PC-3 (cell line): Measurements from ENCODE around the gene CEP128. TPM values are rescaled to one million over a fixed set of nuclear protein-coding genes. Genes with fewer than 3 reads are reported as not detected.

ENCODE experiments used
- ATAC-seq: fragments of 200-7000 bp; cut with Tn5 transposase; 2 replicates; pipeline ENCODE4 v1.9.1; 2020; ENCODE audit warnings: mild to moderate bottlenecking, moderate library complexity
- BruUV-seq: library from RNA; stranded (reverse); fragments of 400-500 nt; replicated peaks from 2 replicates; lab custom pipeline; 2021; lab: Mats Ljungman, UMichigan
- CTCF ChIA-PET: fragments of 300-600 bp; sonication (Branson Sonifier 250); formaldehyde crosslinking; loops from one replicate; lab custom pipeline; 2022; ENCODE audit warnings: antibody characterized with exemption; lab: Charles Lee
- POLR2A ChIA-PET: fragments of 300-600 bp; sonication (Branson Sonifier 250); formaldehyde crosslinking; loops from one replicate; lab custom pipeline; 2022; ENCODE audit warnings: antibody characterized with exemption; ENCODE audit not compliant: unreplicated experiment; lab: Charles Lee
- DNase-seq: peaks from one replicate; pipeline ENCODE4 v3.0.0-alpha.2; 2015
- H2AFZ ChIP-seq: fragments of 300-600 bp; sonication (generic); 2 replicates; pipeline ENCODE4 v1.6.0; 2016; ENCODE audit warnings: antibody characterized with exemption, low read length
- H3F3A ChIP-seq: fragments of 300-600 bp; sonication (generic); one replicate; pipeline ENCODE4 v1.6.0; 2017; ENCODE audit warnings: antibody characterized with exemption, low read length, control low read depth, mild to moderate bottlenecking; ENCODE audit not compliant: unreplicated experiment
- H3K27ac ChIP-seq: fragments of 300-600 bp; sonication (generic); 2 replicates; pipeline ENCODE4 v1.5.1; 2016; ENCODE audit warnings: mild to moderate bottlenecking, low read length
- H3K27me3 ChIP-seq: fragments of 300-600 bp; sonication (generic); 2 replicates; pipeline ENCODE4 v1.6.1; 2016; ENCODE audit warnings: low read length, mixed read lengths
- H3K36me3 ChIP-seq: fragments of 300-600 bp; sonication (generic); 2 replicates; pipeline ENCODE4 v1.6.1; 2016; ENCODE audit warnings: low read depth, mixed run types, low read length, mixed read lengths
- H3K4me1 ChIP-seq: fragments of 300-600 bp; sonication (generic); 2 replicates; pipeline ENCODE4 v1.5.1; 2016; ENCODE audit warnings: low read length; ENCODE audit not compliant: insufficient read depth
- H3K4me2 ChIP-seq: fragments of 300-600 bp; sonication (generic); 2 replicates; pipeline ENCODE4 v1.6.0; 2016; ENCODE audit warnings: low read length
- H3K4me3 ChIP-seq: fragments of 300-600 bp; sonication (generic); 2 replicates; pipeline ENCODE4 v1.5.1; 2016; ENCODE audit warnings: mild to moderate bottlenecking, low read length, mixed read lengths
- H3K79me2 ChIP-seq: fragments of 300-600 bp; sonication (generic); 2 replicates; pipeline ENCODE4 v1.6.1; 2017; ENCODE audit warnings: low read length, mixed read lengths
- H3K9ac ChIP-seq: fragments of 300-600 bp; sonication (generic); 2 replicates; pipeline ENCODE4 v1.6.0; 2016; ENCODE audit warnings: mild to moderate bottlenecking, low read length
- H3K9me2 ChIP-seq: fragments of 300-600 bp; sonication (generic); replicated peaks from 2 replicates; pipeline ENCODE4 v1.6.1; 2016; ENCODE audit warnings: mixed run types, low read length, mixed read lengths
- H3K9me3 ChIP-seq: fragments of 300-600 bp; sonication (generic); 2 replicates; pipeline ENCODE4 v1.6.1; 2016; ENCODE audit warnings: low read length, mixed read lengths
- H4K20me1 ChIP-seq: fragments of 300-600 bp; sonication (generic); 2 replicates; pipeline ENCODE4 v1.6.1; 2016; ENCODE audit warnings: low read length, mixed read lengths
- CTCF ChIP-seq: fragments of 300-600 bp; sonication (generic); conservative IDR thresholded peaks from 2 replicates; pipeline ENCODE4 v1.5.1; 2017; ENCODE audit warnings: antibody characterized with exemption, low read depth, mild to moderate bottlenecking, low read length
- EZH2 ChIP-seq: fragments of 300-600 bp; sonication (generic); IDR thresholded peaks from one replicate; pipeline ENCODE4 v1.6.1; 2017; ENCODE audit warnings: antibody characterized with exemption, mild to moderate bottlenecking, low read length; ENCODE audit not compliant: unreplicated experiment
- EZH2phosphoT487 ChIP-seq: fragments of 300-600 bp; sonication (generic); IDR thresholded peaks from 2 replicates; pipeline ENCODE4 v1.6.1; 2018; ENCODE audit warnings: mild to moderate bottlenecking, antibody characterized with exemption, low read length, borderline replicate concordance
- intact Hi-C: fragments of 100-400 bp; cut with micrococcal nuclease; formaldehyde crosslinking; loops from 2 replicates; pipeline ENCODE4 v1.9.0; 2023
- total RNA-seq: library from RNA; depleted of rRNA; stranded (reverse); fragments of >200 nt; gene quantifications from 2 replicates; pipeline ENCODE4 v1.2.3, GENCODE V29; 2014

CEP128 gene
- total RNA-seq, 1 experiment from 2014 or later = 11.6 TPM

GRCh38 chr14:80620434-80620833 is 321.1 kb downstream of the CEP128 start:
- Histone ChIP-seq H3K9me2 (no peaks in the 10 kb centered on the region), H3K36me3 (no peaks in the 10 kb centered on the region), H2AFZ (no peak overlapping the region), H3K9me3 (no peaks in the 10 kb centered on the region), H3K9ac (no peak overlapping the region), H3K4me3 (no peak overlapping the region), H3K4me1 (peaks cover 18% of the 10 kb centered on the region), H3K27me3 (no peaks in the 10 kb centered on the region), H3K4me2 (no peak overlapping the region), H3K27ac (no peak overlapping the region), H3F3A (no peaks in the 10 kb centered on the region), H3K79me2 (no peaks in the 10 kb centered on the region), H4K20me1 (no peaks in the 10 kb centered on the region)
- BruUV-seq = no TSS peak
- TF ChIP-seq CTCF (no peak), EZH2 (no peak), EZH2phosphoT487 (no peak)
- intact Hi-C loops = no loop called here
- ChIA-PET CTCF (no interaction called here), POLR2A (no interaction called here)
- no peak for DNase-seq
- ATAC-seq = no peak

GRCh38 chr14:80618751-80619329 is 322.7 kb downstream of the CEP128 start:
- ChIA-PET POLR2A (interaction anchor here (0.6 kb wide), 1 partner anchor 292 kb away, joined by 3 read pairs; no protein-coding TSS in a partner anchor), CTCF (no interaction called here)
- intact Hi-C loops = no loop called here
- no peak for DNase-seq
- peaks cover 30% of the 10 kb centered on the region for H3K4me1 ChIP-seq
- H4K20me1 ChIP-seq = no peaks in the 10 kb centered on the region
- no peaks in the 10 kb centered on the region for H3K36me3 ChIP-seq
- no TSS peak for BruUV-seq
- H3K9me3 ChIP-seq = no peaks in the 10 kb centered on the region
- H3K9ac ChIP-seq = no peak overlapping the region
- H2AFZ ChIP-seq = no peak overlapping the region
- no peak overlapping the region for H3K4me2 ChIP-seq
- no peak for ATAC-seq
- H3K4me3 ChIP-seq = no peak overlapping the region
- H3F3A ChIP-seq = no peaks in the 10 kb centered on the region
- H3K79me2 ChIP-seq = no peaks in the 10 kb centered on the region
- no peak overlapping the region for H3K27ac ChIP-seq
- TF ChIP-seq CTCF = no peak
- no peak for TF ChIP-seq EZH2
- no peak for TF ChIP-seq EZH2phosphoT487
- no peaks in the 10 kb centered on the region for H3K9me2 ChIP-seq
- H3K27me3 ChIP-seq = no peaks in the 10 kb centered on the region

GRCh38 chr14:80615831-80616230 is 325.7 kb downstream of the CEP128 start:
- H3K9me2 ChIP-seq = no peaks in the 10 kb centered on the region
- H3K9me3 ChIP-seq = no peaks in the 10 kb centered on the region
- DNase-seq (no peak), ATAC-seq (no peak)
- no peak overlapping the region for H3K4me2 ChIP-seq
- ChIA-PET CTCF (no interaction called here), POLR2A (no interaction called here)
- no peak overlapping the region for H2AFZ ChIP-seq
- BruUV-seq = no TSS peak
- H3K9ac ChIP-seq = no peak overlapping the region
- no peaks in the 10 kb centered on the region for H3K36me3 ChIP-seq
- no peaks in the 10 kb centered on the region for H3K27me3 ChIP-seq
- H3K27ac ChIP-seq = no peak overlapping the region
- H3K4me1 ChIP-seq = peaks cover 17% of the 10 kb centered on the region
- H3K4me3 ChIP-seq = no peak overlapping the region
- H3F3A ChIP-seq = no peaks in the 10 kb centered on the region
- H3K79me2 ChIP-seq = no peaks in the 10 kb centered on the region
- no peaks in the 10 kb centered on the region for H4K20me1 ChIP-seq
- TF ChIP-seq EZH2phosphoT487 (no peak), CTCF (no peak), EZH2 (no peak)
- intact Hi-C loops = no loop called here
